HG02759 (cell line): Measurements from ENCODE around the gene ABCC3.

ENCODE experiments used
- ATAC-seq: cut with Tn5 transposase; IDR thresholded peaks from one replicate; pipeline ENCODE4 v1.9.1; 2021; ENCODE audit warnings: mild to moderate bottlenecking, moderate library complexity; ENCODE audit not compliant: unreplicated experiment

The ABCC3 gene

DNA sequence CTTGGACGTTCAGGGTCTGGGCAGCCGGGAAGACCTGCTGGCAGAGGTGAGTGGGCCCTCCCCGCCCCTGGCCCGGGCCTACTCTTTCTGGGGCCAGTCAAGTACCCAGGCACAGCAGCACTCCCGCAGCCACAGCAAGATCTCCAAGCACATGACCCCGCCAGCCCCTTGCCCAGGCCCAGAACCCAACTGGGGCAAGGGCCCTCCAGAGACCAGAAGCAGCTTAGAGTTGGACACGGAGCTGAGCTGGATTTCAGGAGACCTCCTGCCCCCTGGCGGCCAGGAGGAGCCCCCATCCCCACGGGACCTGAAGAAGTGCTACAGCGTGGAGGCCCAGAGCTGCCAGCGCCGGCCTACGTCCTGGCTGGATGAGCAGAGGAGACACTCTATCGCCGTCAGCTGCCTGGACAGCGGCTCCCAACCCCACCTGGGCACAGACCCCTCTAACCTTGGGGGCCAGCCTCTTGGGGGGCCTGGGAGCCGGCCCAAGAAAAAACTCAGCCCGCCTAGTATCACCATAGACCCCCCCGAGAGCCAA is 8.6 kb upstream of the ABCC3 start:
- no peak for ATAC-seq

DNA sequence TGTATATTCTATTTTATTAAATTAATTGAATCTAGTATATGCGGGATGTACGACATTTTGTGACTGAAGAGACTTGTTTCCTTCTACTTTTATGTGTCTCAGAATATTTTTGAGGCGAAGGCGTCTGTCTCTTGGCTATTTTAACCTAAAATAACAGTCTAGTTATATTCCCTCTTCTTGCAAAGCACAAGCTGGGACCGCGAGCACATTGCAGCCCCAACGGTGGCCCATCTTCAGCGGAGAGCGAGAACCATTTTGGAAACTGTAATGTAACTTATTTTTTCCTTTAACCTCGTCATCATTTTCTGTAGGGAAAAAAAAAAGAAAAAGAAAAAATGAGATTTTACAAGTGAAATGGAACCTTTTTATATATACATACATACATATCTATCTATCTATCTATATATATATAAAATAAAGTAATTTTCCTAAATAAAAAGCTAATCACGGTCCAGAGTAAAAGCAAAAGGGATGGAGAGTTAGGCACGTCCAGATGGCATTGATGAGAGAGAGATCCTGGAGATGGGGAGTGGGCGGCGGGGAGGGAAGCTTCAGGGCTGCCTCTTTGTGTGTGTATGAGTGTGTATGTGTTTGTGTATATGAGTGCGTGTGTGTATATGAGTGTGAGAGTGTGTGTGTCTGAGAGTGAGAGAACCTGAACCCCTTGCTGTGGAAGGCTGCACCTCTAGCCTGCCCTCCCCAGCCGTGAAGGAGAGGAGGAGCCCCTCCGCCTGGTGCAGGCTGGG is 7.5 kb upstream of the ABCC3 start:
- no peak for ATAC-seq

DNA sequence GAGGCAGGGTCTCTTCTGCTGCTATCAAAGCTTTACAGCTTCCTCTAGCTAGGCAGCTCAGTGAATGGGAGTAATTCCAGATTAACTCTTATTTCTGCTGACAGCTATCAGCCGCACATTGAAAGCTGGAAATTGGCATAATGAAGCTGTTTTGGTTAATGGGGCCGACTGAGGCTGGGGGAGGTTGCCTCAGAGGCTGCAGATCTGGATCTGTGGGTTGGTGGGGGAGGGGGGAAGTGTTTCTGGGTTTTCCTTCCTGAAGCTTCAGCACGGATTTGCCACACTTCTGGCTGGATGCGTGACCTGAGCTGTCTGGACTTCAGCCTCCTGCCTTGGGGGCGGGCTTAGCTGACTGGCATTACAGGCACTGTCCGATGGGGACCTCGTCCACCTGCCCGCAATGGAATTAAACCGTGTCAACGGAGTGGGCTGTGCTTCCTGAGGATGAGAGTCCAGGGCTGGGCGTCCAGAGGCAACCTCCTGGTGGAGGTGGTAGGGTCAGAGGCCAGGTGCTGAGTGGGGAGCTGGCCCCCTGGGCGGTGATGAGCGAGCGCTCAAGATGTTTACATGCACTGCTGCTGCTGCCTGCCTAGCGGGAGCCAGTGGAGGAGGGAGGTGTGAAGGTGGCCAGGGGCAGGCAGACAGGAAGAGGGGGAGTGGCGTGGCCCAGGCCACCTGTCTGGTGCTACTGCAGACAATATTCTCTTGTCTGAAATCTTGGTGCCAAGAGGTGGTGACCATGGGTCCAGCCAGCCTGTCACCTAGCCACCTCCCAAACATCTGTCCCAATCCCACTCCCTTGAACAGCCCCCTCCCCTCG is 6.7 kb upstream of the ABCC3 start:
- no peak for ATAC-seq

DNA sequence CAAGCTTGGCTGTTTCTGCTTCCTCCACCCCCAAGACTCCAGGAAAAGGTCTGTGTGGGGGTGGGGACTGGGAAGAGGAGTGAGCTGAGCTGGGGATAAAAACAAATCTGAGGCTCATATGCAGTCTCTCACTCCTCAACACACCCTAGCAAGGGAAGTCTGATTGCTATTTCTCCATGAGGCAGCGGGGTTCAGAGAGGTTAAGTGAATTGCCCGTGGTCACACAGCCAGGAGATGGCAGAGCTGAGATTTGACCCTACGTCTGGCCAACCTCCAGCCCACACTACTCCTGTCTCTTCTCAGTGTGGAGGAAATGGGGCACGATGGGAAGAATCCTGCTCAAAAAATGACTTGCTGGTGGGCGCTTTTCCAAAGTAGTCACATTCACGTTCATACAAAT is 4.8 kb upstream of the ABCC3 start:
- no peak for ATAC-seq

DNA sequence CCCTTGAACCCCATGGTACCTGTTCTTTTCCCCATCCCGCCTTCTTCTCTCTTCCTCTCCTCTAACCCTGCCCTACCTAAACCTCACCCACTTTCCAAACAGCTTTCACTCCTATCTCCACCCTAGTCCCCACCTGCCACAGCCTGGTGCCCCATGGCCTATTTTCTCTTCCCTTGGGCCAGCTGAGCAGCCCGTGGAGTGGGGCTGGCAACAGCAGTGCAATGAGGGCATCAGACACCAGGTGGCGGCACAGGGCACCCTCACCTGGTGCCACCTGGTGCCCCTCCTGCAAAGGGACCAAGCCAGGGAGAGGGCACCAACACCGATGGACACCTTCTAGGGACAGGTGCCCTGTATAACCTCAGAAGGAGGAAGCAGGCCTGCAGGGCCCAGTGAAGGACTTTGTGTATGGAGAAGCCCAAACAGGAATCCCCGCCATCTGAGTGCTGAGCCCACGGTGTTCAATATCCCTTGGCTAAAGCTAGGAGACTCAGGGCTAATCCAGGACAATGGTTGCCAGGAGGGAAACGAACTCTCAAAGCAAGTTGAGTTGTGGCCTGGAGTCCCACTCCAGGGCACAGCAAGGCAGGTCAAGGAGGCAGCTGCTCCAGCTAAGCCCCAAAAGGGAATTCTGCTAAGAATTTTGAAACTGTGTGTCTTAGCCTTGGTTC is 4.0 kb upstream of the ABCC3 start:
- ATAC-seq, result no peak

DNA sequence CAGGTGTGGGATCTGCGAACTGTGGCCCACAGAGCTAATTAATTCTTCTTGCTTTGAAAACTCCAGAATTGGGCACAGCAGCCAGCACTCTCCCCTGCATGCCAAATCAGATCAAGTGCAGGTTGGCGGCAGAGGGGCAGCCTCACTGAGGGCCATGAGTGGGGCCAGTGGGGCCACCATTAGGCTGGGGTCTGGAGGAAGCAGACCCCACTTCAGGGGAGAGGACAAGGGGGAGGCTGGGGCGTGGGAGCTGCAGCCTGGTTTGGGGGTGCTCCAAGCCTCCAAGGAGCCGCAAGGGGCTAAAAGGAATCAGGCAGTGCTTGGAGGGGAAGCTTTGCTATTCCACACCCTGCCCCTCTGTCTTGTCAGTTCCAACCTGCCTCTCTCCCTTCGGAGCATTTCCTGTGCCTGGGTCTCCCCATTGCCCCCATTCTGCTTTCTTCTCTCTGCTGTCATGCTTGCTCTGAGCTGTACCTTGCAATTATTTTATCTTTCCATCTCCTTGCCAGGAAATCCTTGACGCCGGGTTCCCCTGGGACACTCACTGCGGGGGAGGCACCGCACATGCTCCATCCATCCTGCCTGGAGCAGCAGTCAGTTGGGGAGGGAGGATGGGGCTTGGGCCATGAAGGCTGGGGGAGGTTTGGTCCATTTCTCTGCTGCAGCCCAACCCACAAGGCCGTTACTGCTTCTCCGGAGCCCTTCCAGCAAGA is 3.3 kb upstream of the ABCC3 start:
- ATAC-seq, result no peak

DNA sequence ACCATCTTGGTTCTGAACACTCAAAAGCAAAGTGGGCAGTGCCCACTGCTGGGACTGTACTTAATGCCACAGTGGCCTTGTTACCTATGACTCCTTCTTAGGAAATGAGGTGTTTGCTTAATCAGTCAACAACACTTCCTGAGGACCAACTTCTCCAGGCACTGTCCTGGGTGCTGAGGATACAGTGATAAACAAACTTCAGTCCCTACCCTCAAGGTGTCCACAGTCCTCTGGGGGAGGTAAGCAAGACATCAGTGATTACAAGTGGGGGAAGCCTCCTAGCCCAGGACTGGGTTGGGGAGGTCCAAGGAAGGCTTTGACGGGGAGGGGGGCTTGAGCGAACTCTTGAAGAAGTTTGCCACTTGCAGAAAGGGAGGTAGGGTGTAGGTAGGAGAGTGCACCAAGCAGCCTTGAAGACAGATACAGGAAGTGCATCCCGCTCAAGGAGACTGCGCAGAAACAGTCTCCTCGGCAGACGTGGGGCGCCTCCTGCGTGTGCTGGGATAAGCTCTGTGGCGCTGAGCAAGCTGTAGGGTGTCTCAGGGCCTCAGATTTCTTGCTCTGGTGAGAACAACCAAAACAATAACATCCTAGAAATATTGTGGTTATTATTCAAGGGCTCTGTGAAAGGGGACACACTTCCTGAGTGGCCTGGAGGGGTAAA is 2.6 kb upstream of the ABCC3 start:
- no peak for ATAC-seq

DNA sequence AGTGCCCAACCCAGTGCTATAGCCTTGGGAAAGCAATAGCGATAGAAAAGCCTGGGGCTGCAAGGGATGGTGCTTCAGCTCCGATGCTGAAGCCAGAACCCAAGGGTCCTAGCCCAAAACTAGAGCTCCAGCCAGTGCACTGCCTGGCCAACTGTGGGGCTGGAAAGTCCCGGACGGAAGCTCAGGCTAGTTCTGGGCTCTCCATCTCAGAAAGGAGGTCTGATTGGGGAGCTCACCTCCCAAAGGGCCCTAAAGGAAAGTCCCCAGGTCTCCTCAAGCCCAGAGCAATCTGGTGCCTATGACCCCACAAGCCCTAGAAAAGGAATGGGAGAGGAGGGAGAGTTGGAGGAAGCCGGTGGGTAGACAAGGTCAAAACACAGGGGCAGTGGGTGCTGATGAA is 2.0 kb upstream of the ABCC3 start:
- ATAC-seq, result no peak

DNA sequence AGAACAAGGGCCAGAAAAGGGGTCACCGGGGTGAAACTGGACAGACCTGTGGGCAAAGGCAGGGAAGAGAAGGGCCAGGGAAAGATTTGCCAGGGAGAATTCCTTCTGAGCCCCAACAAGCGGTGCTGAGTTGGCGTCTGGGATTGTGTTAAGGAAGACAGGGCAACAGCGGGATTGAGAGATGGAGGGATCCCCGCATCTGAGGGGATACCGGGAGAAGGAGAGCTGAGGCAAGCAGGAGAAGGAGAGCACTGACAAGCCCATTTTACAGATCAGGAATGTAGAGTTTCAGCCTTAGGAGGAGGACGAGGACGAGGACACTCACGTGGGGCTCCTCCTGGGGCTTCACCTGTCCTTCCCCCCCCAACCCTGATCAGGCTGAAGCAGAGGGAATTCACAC is 998 bp upstream of the ABCC3 start:
- ATAC-seq, result no peak

DNA sequence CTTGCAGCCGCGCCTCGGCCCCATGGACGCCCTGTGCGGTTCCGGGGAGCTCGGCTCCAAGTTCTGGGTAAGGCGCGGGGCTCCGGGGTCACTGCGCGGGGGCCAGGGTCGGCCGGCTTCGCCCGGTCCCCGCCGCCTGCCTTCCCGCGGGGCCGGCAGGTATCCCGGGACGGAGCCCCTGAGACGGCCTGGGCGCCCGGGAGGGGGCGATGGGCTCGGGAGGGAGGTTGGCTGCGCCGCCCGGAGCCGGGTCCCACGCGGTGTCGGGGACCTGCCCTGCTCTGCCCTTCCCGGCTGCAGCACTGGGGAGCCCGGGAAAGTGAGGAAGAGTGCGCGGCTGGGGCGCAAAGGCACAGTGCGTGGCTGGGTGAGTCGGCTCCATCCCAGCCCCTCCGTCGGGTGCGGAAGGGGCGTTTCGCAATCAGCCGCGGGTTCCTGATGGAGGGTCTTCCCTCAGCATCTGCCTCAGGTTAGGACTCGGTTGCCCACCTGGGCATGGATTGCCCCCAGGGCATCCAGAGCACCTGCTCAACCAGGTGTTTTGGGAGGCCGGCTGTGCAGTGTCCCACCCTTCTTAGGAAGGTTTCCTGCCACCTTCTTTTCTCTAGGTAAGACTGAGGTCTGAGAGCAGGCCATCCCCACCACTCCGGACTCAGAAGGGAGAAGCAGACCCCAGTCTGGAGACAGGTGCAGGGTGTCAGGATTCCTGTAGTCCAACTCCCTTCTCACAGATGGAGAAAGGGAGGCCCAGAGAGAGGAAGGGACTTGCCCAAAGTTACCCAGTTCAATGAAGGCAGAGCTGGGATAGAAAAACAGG is 442 bp downstream of the ABCC3 start:
- no peak for ATAC-seq

DNA sequence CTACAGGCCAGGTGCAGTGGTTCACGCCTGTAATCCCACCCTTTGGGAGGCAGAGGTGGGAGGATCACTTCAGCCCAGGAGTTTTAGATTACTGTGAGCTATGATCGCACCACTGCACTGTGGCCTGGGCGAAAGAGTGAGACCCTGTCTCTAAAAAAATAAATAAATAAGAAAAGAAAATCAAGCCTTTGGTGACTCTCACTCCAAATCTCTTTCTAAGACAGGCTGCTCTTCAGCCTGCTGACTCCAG is 976 bp downstream of the ABCC3 start:
- no peak for ATAC-seq

DNA sequence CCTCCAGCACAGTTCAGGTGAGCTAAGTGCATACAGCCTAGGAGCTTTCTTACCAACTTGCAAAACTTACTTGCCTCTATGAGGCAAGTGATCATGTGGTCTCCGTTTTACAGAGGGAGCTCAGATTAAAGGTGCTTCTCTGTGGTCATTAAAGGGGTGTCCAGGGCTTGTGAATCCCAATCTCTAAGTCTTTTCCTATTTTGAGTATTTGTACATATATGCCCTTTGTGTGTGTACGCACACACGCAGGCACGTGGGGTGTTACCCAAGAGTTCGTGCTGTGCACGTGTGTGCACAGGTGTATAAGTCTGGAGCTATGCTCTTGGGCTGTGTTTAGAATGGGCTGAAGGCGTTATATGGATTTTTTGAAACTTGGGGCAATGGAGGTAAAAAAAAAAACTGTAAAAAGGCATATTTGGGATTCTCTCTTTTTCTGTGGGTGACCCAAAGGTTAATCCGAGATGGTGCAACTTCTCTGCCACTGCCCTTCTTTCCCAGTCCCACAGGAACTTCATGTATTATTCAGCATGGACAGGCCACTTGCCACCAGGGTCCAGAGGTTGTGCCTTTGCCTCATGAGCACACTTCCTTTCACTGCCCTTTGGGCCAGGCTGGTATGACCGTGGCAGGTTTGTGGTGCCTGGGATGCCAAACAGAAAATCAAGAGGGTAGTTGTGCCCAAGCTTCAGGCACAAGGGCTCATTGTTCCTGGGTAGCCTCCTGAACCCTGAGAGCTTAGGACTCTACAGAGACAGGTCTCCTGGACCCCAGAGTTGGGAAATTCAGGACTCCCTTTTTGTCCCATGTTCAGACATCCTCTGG is 1.5 kb downstream of the ABCC3 start:
- ATAC-seq, result no peak

DNA sequence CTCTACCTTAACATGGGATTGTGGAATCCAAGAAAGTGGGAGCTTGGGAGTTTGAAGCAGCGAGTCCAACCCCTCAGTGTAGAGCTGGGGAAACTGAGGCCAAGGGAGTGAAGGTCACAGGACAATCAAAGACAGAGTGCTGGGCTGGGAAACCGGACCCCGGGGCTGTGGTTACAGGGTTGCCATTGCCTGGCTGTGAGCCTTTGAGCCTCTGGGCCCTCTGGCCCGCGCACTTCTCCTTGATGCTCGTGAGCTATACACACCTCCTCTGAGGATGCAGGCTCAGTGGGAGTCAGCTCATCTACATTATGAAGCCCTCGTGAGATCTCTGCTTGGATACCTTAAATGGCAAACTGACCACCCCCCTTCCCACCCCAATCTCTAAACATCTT is 2.1 kb downstream of the ABCC3 start:
- ATAC-seq, result no peak

DNA sequence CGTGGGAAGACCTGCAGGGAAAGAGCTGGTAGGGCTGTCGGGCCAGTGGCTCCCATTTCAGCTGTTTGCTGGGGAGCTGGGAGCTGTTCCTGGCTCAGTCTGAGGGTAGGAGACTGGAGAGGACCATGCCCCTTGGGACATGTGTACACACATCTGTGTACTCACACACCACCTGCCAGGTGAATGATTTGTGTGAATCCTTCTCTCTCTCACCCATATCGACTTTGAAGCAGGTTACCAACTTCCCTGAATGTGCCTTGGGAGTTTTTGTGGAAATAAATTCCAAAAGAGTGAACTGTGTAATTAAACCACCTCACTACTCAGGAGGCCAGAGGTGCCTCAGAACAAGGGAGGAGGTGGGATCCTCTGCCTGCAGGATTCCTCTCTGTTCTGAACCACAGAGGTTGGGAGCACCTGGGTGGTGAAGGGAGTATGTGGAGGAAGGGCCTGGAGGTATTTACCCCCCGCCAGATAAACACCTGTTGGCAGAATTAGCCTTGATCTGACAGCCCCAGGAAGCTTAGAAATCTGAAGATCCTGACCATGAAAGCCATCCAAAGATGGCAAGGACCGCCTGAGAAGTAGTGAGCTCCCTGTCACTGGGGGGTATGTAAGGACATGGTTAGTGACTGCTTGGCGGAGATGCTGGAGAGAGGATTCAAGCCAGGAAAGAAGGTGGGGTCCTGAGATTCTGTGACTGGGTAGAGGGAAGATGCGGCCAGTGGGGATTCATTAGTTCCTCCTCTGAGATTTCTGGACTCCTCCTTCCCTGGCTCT is 3.3 kb downstream of the ABCC3 start:
- ATAC-seq, result no peak

DNA sequence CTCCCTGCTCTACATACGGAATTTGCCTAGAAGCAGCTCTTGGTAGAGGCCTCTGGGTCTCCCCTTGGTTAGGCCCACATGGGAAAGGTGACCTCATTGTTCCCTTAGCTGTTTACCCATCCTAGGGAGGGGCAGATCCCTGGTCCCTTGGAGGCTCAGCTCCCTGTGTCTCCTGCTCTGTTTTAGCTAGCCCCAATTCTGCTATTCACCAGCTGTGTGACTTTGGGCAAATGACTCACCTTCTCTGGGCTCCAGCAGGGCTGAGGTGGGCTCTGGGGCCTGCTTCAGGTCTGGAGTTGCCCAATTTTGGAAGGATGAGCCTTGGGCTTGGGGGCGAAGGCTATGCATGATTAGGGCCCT is 3.9 kb downstream of the ABCC3 start:
- ATAC-seq, result no peak

DNA sequence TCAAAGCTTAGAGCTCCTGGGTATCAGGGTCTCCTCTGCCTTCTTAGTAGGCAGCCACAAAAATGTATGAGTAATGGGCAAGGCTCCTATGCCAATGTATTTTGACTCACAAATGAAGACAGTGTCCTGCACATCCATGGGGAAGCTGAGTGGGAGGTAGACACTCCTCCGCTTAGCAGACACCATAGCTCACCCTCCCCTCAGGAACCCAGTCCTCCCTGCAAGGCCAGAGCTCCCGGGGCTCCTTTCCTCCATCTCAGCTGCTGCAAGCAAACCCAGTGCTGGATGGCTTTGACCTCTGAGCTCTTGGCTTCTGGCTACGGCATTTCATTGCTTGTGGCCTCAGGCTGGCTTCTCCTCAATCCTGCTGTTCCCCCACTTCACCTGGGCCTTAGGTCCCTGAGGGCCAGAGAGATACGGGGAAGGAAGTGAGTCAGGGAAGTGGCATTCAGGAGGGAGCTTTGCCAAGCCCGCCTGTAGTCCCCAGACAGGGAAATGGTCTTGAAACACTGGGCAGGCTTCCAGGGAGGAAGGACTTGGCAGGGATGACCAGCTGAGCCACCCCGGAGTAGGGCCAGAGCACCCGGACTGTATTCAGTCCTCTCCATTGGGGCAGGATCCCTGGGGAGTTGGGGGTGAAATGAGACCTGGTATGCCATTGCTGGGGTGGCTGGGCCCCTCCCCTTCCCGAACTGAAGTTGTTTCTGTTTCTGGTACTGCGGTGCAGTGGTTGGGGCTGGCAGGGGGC is 4.5 kb downstream of the ABCC3 start:
- ATAC-seq, result no peak

DNA sequence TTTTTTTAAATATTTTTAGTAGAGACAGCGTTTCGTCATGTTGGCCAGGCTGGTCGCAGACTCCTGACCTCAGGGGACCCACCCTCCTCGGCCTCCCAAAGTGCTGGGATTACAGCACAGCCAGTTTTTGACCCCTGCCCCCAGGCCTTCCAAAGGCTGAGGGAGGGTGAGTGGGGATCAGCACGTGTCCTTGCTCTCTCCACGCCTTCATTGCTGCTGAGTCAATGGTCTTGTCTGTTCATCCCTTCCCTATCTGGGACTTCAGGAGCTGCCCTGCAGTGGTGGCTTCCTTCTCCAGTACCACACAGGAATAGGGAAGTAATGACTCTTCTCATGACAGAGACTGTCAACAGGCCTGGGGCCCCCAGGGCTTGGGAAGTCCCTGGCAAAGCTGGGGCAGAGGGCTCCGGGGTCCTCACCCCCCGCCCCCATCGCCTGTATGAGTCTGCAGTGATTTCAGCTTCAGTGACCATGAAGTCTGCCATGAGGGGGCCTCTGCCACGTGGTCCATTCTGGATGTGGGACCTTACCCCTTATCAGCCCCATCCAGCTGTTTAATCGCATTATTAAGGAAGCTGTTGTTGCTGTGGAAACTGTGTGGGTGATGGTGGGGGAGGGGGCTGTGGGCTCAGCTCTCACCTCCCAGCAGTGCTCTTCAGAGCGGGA is 6.1 kb downstream of the ABCC3 start:
- ATAC-seq, result no peak
